AG08396 (cell line): ENCODE measurements around the gene E2F1.

Experiments used
- DNase-seq: peaks from one replicate; pipeline ENCODE4 v3.0.0; 2012; ENCODE audit warnings: low spot score, mixed read lengths

The E2F1 gene

GRCh38 chr20:33686100-33686983 lies at the start of gene E2F1:
TSS of gene E2F1 (minus strand) at chr20:33686385. CDS start at chr20:33686264, 121 bp downstream.
- DNase-seq: peak; percentile 99

- peak; percentile 75 for DNase-seq
Measured at GRCh38 chr20:33733654-33734576, 47.7 kb upstream of the E2F1 start.

GRCh38 chr20:33732166-33732970 lies 46.2 kb upstream of the E2F1 start:
- no peak for DNase-seq

GRCh38 chr20:33731693-33732165 lies 45.5 kb upstream of the E2F1 start, which contains the start of gene ZNF341:
TSS of gene ZNF341 (plus strand) at chr20:33731996. CDS start at chr20:33732022, 26 bp downstream.
- DNase-seq: peak; percentile 89

GRCh38 chr20:33730946-33731692 lies 44.9 kb upstream of the E2F1 start:
- no peak for DNase-seq

- no peak for DNase-seq
Measured at GRCh38 chr20:33729101-33729500, 42.9 kb upstream of the E2F1 start.

GRCh38 chr20:33728463-33728862 lies 42.3 kb upstream of the E2F1 start:
- no peak for DNase-seq

- no peak for DNase-seq
Measured at GRCh38 chr20:33727806-33728205, 41.6 kb upstream of the E2F1 start.

- DNase-seq: no peak
Measured at GRCh38 chr20:33727115-33727479, 40.9 kb upstream of the E2F1 start.

- no peak for DNase-seq
Measured at GRCh38 chr20:33725607-33726264, 39.6 kb upstream of the E2F1 start.

GRCh38 chr20:33724439-33725094 lies 38.4 kb upstream of the E2F1 start:
- DNase-seq: no peak

- DNase-seq: no peak
Measured at GRCh38 chr20:33721391-33722140, 35.4 kb upstream of the E2F1 start.

GRCh38 chr20:33719989-33720709 lies 34.0 kb upstream of the E2F1 start, which contains the start of gene PXMP4:
TSS of gene PXMP4 (minus strand) at chr20:33720310. CDS start at chr20:33720207, 103 bp downstream.
- peak; percentile 98 for DNase-seq

- DNase-seq: no peak
Measured at GRCh38 chr20:33719277-33719988, 33.2 kb upstream of the E2F1 start.

- no peak for DNase-seq
Measured at GRCh38 chr20:33716498-33716897, 30.3 kb upstream of the E2F1 start.

GRCh38 chr20:33713865-33714367 lies 27.7 kb upstream of the E2F1 start:
- DNase-seq: no peak

- no peak for DNase-seq
Measured at GRCh38 chr20:33711446-33711738, 25.2 kb upstream of the E2F1 start.
